AG09319 (cell line): ENCODE measurements around the gene ZBTB38.
A peak's percentile ranks its signal among the peaks of the same experiment; 100 is the strongest.

Experiments
- DNase-seq: peaks from one replicate; pipeline ENCODE4 v3.0.0-alpha.2; 2010; ENCODE audit warnings: low read depth; ENCODE audit errors: extremely low read depth
- TF ChIP-seq, protein P1 (sequence below): IDR thresholded peaks from 2 replicates; pipeline ENCODE4 v1.5.1; 2011; ENCODE audit warnings: low read depth, mild to moderate bottlenecking, inconsistent platforms, low read length, moderate library complexity

Gene ZBTB38

DNA sequence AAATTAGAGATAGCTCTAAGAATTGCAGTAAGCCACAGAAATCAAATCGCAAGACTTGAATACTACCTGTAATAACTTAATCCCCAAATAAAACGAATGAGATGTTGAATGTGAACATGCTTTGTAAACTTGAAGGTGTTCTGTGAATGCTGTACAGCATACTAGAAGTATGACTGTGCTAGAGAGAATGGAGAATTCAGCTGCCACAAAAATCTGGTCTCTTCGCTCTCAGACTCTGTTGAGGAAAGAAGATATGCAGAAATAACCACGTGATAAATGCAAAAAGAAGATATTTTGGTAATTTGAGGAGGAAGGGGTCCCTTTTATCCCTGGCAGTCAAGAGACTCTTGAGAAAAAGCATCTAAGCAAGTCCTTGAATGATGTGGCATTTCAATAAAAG is 37.3 kb downstream of the ZBTB38 start:
- no peak for DNase-seq
- TF ChIP-seq, protein P1, sequence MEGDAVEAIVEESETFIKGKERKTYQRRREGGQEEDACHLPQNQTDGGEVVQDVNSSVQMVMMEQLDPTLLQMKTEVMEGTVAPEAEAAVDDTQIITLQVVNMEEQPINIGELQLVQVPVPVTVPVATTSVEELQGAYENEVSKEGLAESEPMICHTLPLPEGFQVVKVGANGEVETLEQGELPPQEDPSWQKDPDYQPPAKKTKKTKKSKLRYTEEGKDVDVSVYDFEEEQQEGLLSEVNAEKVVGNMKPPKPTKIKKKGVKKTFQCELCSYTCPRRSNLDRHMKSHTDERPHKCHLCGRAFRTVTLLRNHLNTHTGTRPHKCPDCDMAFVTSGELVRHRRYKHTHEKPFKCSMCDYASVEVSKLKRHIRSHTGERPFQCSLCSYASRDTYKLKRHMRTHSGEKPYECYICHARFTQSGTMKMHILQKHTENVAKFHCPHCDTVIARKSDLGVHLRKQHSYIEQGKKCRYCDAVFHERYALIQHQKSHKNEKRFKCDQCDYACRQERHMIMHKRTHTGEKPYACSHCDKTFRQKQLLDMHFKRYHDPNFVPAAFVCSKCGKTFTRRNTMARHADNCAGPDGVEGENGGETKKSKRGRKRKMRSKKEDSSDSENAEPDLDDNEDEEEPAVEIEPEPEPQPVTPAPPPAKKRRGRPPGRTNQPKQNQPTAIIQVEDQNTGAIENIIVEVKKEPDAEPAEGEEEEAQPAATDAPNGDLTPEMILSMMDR, result no peak

DNA sequence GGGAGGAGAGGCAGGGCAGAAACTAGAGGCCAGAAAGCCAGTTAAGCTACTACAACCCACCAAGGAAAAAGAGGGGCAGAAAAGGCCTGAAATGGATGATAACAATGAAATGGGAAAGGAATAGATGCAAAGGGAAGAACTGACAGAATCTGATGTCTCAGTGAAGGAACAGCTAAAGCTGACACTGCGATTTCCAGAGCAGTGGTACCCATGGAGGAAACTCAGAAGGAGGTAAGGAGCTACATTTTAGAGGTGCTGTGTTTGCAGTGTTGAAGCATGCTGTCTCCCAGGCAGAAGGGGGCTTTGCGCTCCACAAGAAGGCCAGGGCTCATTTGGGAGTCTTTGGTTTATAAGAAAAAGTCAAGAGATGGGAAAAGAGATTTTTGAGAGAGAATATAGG is 38.0 kb downstream of the ZBTB38 start:
- DNase-seq, result no peak
- TF ChIP-seq, protein P1, result no peak

DNA sequence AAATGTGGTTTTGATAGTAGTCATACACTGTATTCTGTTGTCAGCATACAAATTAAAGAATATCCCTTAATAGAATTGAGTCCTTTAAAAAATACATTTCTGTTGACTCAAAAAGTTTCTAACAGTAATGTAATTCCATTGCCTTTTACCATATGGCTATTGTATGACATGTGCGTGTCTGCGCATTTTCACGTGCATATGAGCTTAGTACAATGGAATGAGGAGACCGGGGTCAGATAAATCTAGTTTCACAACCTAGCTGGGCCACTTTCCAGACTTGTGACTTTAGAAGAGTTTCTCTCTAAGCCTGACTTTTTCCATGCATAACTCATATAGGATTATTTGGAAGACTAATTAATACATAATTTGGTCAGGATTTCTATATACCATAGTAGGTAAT is 38.7 kb downstream of the ZBTB38 start:
- peak; percentile 94 for DNase-seq
- TF ChIP-seq, protein P1, result no peak

DNA sequence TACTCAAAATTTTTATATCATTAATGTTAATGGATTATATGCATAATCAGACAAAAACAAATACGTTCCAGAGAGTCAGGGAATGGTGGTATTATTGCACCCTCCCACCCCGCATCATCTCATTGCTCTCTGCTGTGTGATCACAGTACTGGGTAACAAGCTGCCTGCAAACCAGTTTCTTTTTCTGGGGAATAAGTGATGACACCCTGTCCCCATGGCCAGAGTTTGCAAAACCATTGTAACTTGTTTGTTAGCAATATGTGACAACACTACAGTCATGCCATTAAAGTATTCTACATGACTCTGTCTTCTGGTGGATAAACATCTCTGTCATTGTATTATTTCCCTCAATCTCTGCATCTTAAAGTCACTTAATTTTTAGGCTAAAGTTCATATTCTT is 39.5 kb downstream of the ZBTB38 start:
- DNase-seq, result no peak
- TF ChIP-seq, protein P1, result no peak

DNA sequence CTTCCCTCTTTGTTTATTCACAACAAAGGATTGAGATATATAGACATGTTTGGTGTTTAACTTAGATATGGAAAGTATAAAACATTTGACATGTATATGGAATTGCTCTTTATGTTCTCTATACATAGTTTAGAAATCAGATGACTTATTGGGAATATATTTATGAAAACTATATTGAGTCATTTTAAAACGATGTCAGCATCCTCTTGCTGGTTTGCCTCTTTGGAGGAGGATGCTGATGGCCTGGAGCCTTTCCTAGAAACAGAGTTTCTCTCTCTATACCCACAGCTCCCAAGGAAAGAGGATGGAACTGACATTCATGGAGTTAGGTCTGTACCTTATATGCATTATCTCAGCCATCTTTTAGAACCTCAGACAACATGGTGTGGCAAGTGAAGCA is 40.3 kb downstream of the ZBTB38 start:
- DNase-seq, result no peak
- TF ChIP-seq, protein P1, result no peak

DNA sequence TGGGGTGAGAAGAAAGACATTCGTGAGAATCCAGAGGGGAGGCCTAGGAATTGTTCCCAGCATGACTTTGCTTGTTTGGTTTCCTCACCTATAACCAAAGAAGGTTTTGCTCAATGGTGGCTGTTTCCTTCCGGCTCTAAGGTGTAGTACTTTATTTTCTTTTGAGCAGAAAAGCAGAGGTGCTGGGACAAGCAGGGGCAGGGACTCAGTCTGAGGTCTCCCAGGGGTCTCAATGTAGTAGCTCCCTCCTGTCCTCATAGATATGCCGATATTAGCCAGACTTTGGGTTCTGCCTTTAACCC is 41.6 kb downstream of the ZBTB38 start:
- no peak for DNase-seq
- TF ChIP-seq, protein P1, result no peak

DNA sequence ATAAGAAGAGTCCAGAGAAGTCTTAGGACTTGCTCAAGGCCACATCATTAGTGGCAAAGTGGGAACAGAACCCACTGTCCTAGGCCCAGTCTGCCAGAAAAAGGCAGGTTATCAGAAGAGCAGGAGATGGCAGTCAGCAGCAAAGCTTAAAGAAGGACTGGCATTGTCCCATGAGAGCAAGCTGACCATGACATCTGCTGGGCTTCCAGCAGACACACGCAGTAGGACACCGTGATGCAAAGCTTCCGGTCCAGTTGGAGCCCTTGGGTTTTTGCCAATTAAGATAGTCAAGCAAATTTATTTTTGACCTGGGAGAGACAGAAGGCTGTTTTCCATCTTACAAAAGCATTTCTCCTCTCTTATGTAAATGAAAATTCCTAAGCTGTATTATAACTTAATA is 42.1 kb downstream of the ZBTB38 start:
- TF ChIP-seq, protein P1, result no peak
- no peak for DNase-seq

DNA sequence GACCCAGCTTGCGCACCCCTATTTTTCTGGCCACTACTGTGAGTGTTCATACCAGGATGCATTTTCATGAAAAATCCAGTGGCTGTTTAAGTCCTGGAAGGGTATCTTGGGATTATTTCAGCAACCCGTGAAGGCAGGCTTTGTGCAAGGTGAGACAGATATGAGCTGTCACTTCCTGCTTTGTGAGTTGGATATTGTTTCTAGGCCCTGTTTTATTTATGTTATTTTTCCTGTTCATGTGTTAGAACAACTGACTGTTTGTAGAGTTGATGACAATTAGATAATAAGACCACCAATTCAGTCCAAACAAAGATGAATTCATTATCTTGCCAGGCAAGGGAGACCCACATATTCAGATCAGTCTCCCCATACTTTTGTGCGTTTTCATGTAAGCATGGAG is 42.5 kb downstream of the ZBTB38 start:
- TF ChIP-seq, protein P1, result no peak
- no peak for DNase-seq
